Measurements from ENCODE around the gene FAM13C. TPM values are rescaled to one million over a fixed set of nuclear protein-coding genes. Genes with fewer than 3 reads are reported as not detected.

The FAM13C gene
- polyA plus RNA-seq, 1 of the 3 experiments (the other 2 are of a cell fraction): 7.6 TPM

GRCh38 chr10:59383908-59384307 lies 21.6 kb upstream of the FAM13C start:
- POLR2A ChIA-PET: no interaction called here
- H3K27ac ChIP-seq (ENCODE audit: low read depth in 2 of 2, low read length in 1 of 2): no peak overlapping the region

More at GRCh38 chr10:59383908-59384307, 21.6 kb upstream of the FAM13C start:
- H3K36me3 ChIP-seq (replicated peaks in 1 of 2; ENCODE audit: control insufficient read depth in 1 of 2, insufficient read depth in 2 of 2, low read length in 1 of 2): no peaks in the 10 kb centered on the region
- H2AFZ ChIP-seq (ENCODE audit: low read depth): no peak overlapping the region
- H3K4me1 ChIP-seq (ENCODE audit: control insufficient read depth in 1 of 2, insufficient read depth in 2 of 2, low read depth in 1 of 2, low read length in 1 of 2): peaks cover 4 to 19% of the 10 kb centered on the region in 2 experiments
- no peaks in the 10 kb centered on the region for H4K20me1 ChIP-seq (ENCODE audit: insufficient read depth)
- no peaks in the 10 kb centered on the region for H3K9me2 ChIP-seq
- no peak for TF ChIP-seq ZBTB33 (IDR thresholded peaks at IDR 0.05; ENCODE audit: borderline replicate concordance, low read depth)
- no peak for TF ChIP-seq TCF12 (IDR thresholded peaks at IDR 0.05)
- no peak for TF ChIP-seq MEF2A (IDR thresholded peaks at IDR 0.05; ENCODE audit: borderline replicate concordance, low read depth)
- no peak for TF ChIP-seq CHD2 (IDR thresholded peaks at IDR 0.05; ENCODE audit: low read length, partially characterized antibody)
- no peak for TF ChIP-seq MXI1 (IDR thresholded peaks at IDR 0.05; ENCODE audit: low read depth, low read length)
- TF ChIP-seq EP300 (IDR thresholded peaks at IDR 0.05; ENCODE audit: borderline replicate concordance in 1 of 2, low read depth in 1 of 2, low read length in 1 of 2): no peak
- TF ChIP-seq NFIC (IDR thresholded peaks at IDR 0.05; ENCODE audit: borderline replicate concordance): no peak
- no peak for TF ChIP-seq FOSL2 (IDR thresholded peaks at IDR 0.05; ENCODE audit: borderline replicate concordance, low read depth)
- no peak for TF ChIP-seq CTCF (IDR thresholded peaks at IDR 0.05)
- TF ChIP-seq USF1 (IDR thresholded peaks at IDR 0.05; ENCODE audit: borderline replicate concordance, low read depth): no peak
- no peak for TF ChIP-seq IRF3 (IDR thresholded peaks at IDR 0.05; ENCODE audit: low read depth, low read length)
- no peak for TF ChIP-seq RFX5 (IDR thresholded peaks at IDR 0.05; ENCODE audit: low read length)
- no peak for TF ChIP-seq USF2 (IDR thresholded peaks at IDR 0.05; ENCODE audit: borderline replicate concordance, low read depth, low read length)
- TF ChIP-seq RCOR1 (IDR thresholded peaks at IDR 0.05; ENCODE audit: low read length): no peak
- no peak for TF ChIP-seq SIN3A (IDR thresholded peaks at IDR 0.05; ENCODE audit: borderline replicate concordance, low read depth, low read length)
- no peak for TF ChIP-seq TEAD4 (IDR thresholded peaks at IDR 0.05; ENCODE audit: borderline replicate concordance, insufficient read depth)
- H3F3A ChIP-seq (replicated peaks; ENCODE audit: insufficient read depth): peaks cover 26% of the 10 kb centered on the region
- H3K4me2 ChIP-seq: no peak overlapping the region
- H3K4me3 ChIP-seq (ENCODE audit: low read depth in 2 of 2, low read length in 1 of 2): no peak overlapping the region
- no peak overlapping the region for H3K9ac ChIP-seq
- CTCF ChIA-PET: no interaction called here
- H3K27me3 ChIP-seq (ENCODE audit: insufficient read depth): no peaks in the 10 kb centered on the region
- H3K79me2 ChIP-seq (ENCODE audit: insufficient read depth): no peaks in the 10 kb centered on the region
- whole genome bisulfite sequencing (ENCODE audit: low lambda C conversion rate): 76% methylated on average over 3 of the region's 3 CpGs
- H3K9me3 ChIP-seq: no peaks in the 10 kb centered on the region
- DNase-seq: no peak
